HL-60/S4 treated with retinoic acid at 250 ng/mL for 4 days and 3 days (cell line): ENCODE results near the gene UROS.

ENCODE experiments used
- in situ Hi-C: fragments of 300-500 bp; cut with MboI; formaldehyde crosslinking; loops from 2 replicates; pipeline ENCODE4 v1.7.0; 2022; ENCODE audit warnings: low sequenced_read_pairs

Gene UROS

GRCh38 chr10:125795128-125795527 is 27.9 kb downstream of the UROS start:
- in situ Hi-C loops: no loop called here

- in situ Hi-C loops: no loop called here
These were observed 30.4 kb downstream of the UROS start for GRCh38 chr10:125792342-125793300.

GRCh38 chr10:125788156-125789034 is 34.7 kb downstream of the UROS start:
- in situ Hi-C loops: no loop called here

- in situ Hi-C loops: no loop called here
These were observed 37.3 kb downstream of the UROS start for GRCh38 chr10:125785791-125786190.

GRCh38 chr10:125783957-125784356 is 39.1 kb downstream of the UROS start:
- in situ Hi-C loops: no loop called here

- in situ Hi-C loops: no loop called here
These were observed 39.6 kb downstream of the UROS start for GRCh38 chr10:125783408-125783807.

GRCh38 chr10:125782616-125783015 is 40.4 kb downstream of the UROS start:
- in situ Hi-C loops: no loop called here

- in situ Hi-C loops: no loop called here
These were observed 41.0 kb downstream of the UROS start for GRCh38 chr10:125782054-125782453.

GRCh38 chr10:125781374-125781773 is 41.7 kb downstream of the UROS start:
- in situ Hi-C loops: no loop called here

- in situ Hi-C loops: no loop called here
These were observed 43.4 kb downstream of the UROS start for GRCh38 chr10:125779403-125780327.

GRCh38 chr10:125778556-125778955 is 44.5 kb downstream of the UROS start:
- in situ Hi-C loops: no loop called here

- in situ Hi-C loops: no loop called here
These were observed 45.3 kb downstream of the UROS start for GRCh38 chr10:125777806-125778205.

GRCh38 chr10:125775491-125776106 is 47.5 kb downstream of the UROS start, which contains the start of gene MMP21:
Gene MMP21, minus strand, starts transcription at chr10:125775821. Its CDS starts 0 bp downstream, at chr10:125775821.
- in situ Hi-C loops: no loop called here

- in situ Hi-C loops: no loop called here
These were observed 48.4 kb downstream of the UROS start for GRCh38 chr10:125774581-125775191.

GRCh38 chr10:125773687-125774543 is 49.1 kb downstream of the UROS start:
- in situ Hi-C loops: no loop called here

GRCh38 chr10:125772864-125773180 is 50.2 kb downstream of the UROS start:
- in situ Hi-C loops: no loop called here

- in situ Hi-C loops: no loop called here
These were observed 50.8 kb downstream of the UROS start for GRCh38 chr10:125772112-125772863.

- in situ Hi-C loops: no loop called here
These were observed 52.2 kb downstream of the UROS start for GRCh38 chr10:125770844-125771243.
